GM18861 (cell line): ENCODE data around the gene PCDHGA4.
"Not testable (repeated sequence)": the region's sequence is repeated elsewhere in the genome, so short reads cannot be mapped to it uniquely, and the experiment has no call there.

Experiments used
- ATAC-seq: cut with Tn5 transposase; IDR thresholded peaks from one replicate; pipeline ENCODE4 v1.9.1; 2021; ENCODE audit not compliant: unreplicated experiment

PCDHGA4 gene

DNA sequence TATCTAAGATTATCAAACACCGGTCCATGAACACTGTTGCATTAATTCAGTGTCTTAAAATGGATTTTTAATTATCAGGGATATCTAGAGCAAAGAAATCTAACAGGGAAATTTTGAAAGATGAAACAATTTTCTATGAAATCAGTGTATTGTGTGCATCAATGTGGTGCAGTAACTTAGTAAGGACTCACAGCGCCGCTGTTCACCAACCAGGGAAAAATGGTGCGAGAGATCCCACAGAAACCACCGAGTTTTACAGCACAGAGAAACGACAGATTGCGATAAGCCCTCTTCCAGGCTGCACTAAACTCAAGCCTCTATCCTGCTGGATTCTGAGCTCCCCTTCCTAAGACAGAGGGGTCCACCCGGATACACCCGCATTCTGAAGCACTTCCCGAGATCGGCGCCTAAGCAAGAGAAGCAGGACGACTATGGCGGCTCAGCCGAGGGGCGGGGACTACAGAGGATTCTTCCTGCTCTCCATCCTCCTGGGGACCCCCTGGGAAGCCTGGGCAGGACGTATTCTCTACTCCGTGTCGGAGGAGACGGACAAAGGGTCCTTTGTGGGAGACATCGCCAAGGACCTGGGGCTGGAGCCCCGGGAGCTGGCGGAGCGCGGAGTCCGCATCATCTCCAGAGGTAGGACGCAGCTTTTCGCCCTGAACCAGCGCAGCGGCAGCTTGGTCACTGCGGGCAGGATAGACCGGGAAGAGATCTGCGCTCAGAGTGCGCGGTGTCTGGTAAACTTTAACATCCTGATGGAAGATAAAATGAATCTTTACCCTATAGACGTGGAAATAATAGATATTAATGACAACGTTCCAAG, 27.9 kb downstream of the PCDHGA4 start, which contains the start of gene PCDHGA7:
Gene PCDHGA7, plus strand, starts transcription at position 274 of the 826 bp plus-strand sequence. Its CDS starts 158 bp downstream, at position 432.
- no peak for ATAC-seq

DNA sequence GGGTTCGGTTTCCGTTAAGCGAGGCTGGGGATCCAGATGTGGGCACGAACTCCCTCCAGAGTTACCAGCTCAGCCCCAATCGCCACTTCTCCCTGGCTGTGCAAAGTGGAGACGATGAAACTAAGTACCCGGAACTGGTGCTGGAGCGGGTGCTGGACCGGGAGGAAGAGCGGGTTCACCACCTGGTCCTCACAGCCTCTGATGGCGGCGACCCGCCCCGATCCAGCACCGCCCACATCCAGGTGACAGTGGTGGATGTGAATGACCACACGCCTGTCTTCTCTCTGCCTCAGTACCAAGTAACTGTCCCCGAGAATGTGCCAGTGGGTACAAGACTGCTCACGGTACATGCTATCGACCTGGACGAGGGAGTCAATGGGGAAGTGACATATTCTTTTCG, 28.5 kb downstream of the PCDHGA4 start:
- no peak for ATAC-seq

DNA sequence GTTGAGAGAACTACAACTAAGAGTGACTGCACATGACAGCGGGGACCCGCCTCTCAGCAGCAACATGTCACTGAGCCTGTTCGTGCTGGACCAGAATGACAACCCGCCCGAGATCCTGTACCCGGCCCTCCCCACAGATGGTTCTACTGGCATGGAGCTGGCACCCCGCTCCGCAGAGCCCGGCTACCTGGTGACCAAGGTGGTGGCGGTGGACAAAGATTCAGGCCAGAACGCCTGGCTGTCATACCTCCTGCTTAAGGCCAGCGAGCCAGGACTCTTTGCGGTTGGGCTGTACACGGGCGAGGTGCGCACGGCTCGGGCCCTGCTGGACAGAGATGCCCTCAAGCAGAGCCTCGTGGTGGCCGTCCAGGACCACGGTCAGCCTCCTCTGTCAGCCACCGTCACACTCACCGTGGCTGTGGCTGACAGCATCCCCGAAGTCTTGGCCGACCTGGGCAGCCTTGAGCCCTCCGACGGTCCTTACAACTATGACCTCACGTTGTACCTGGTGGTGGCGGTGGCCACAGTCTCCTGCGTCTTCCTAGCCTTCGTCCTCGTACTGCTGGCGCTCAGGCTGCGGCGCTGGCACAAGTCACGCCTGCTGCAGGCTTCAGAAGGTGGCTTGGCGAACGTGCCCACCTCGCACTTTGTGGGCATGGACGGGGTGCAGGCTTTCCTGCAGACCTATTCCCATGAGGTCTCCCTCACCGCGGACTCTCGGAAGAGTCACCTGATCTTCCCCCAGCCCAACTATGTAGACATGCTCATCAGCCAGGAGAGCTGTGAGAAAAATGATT, 29.8 kb downstream of the PCDHGA4 start:
- ATAC-seq, result no peak

DNA sequence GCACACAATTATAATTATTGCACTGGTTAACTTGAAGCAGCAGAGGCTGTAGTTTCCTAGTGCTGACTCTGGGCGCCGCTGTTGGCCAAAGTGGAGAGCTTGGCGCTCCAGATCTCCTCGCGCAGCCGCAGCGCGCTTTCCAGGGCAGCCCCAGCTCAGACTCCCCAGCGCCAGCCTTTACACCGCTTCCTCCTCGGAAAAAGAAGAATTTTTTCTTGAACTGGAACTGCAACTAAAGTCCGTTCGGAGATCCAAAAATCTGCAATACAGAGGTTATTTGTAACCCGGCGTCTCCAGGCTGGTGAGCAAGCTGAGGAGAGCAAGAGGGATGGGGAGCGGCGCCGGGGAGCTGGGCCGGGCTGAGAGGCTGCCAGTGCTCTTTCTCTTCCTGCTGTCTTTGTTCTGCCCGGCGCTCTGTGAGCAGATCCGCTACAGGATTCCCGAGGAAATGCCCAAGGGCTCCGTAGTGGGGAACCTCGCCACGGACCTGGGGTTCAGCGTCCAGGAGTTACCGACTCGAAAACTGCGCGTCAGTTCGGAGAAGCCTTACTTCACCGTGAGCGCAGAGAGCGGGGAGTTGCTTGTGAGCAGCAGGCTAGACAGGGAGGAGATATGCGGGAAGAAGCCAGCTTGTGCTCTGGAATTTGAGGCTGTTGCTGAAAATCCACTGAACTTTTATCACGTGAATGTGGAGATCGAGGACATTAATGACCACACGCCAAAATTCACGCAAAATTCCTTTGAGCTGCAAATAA, 32.9 kb downstream of the PCDHGA4 start, which contains the start of gene PCDHGB4:
Gene PCDHGB4, plus strand, starts transcription at position 142 of the 755 bp plus-strand sequence. Its CDS starts 187 bp downstream, at position 329.
- not testable (repeated sequence) for ATAC-seq

DNA sequence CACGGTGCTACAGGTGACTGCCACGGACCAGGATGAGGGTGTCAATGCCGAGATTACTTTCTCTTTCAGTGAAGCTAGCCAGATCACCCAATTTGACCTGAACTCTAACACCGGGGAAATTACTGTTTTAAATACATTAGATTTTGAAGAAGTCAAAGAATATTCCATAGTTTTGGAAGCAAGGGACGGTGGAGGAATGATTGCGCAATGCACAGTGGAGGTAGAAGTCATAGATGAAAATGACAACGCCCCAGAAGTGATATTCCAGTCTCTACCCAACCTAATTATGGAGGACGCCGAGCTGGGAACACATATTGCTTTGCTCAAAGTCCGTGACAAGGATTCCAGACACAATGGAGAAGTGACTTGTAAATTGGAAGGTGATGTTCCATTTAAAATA, 33.8 kb downstream of the PCDHGA4 start:
- ATAC-seq, result no peak

DNA sequence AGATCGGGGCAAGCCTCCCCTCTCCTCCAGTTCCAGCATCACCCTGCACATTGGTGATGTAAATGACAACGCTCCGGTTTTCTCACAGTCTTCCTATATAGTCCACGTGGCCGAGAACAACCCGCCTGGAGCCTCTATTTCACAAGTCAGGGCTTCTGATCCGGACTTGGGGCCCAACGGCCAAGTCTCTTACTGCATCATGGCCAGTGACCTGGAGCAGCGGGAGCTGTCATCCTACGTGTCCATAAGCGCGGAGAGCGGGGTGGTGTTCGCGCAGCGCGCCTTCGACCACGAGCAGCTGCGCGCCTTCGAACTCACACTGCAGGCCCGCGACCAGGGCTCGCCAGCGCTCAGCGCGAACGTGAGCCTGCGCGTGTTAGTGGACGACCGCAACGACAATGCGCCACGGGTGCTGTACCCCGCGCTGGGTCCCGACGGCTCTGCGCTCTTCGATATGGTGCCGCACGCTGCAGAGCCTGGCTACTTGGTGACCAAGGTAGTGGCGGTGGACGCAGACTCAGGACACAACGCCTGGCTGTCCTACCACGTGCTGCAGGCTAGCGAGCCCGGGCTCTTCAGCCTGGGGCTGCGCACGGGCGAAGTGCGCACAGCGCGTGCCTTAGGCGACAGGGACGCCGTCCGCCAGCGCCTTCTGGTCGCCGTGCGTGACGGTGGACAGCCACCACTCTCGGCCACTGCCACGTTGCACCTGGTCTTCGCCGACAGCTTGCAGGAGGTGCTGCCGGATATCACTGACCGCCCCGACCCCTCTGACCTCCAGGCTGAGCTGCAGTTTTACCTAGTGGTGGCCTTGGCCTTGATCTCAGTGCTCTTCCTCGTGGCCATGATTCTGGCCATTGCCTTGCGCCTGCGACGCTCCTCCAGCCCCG, 34.6 kb downstream of the PCDHGA4 start:
- no peak for ATAC-seq

DNA sequence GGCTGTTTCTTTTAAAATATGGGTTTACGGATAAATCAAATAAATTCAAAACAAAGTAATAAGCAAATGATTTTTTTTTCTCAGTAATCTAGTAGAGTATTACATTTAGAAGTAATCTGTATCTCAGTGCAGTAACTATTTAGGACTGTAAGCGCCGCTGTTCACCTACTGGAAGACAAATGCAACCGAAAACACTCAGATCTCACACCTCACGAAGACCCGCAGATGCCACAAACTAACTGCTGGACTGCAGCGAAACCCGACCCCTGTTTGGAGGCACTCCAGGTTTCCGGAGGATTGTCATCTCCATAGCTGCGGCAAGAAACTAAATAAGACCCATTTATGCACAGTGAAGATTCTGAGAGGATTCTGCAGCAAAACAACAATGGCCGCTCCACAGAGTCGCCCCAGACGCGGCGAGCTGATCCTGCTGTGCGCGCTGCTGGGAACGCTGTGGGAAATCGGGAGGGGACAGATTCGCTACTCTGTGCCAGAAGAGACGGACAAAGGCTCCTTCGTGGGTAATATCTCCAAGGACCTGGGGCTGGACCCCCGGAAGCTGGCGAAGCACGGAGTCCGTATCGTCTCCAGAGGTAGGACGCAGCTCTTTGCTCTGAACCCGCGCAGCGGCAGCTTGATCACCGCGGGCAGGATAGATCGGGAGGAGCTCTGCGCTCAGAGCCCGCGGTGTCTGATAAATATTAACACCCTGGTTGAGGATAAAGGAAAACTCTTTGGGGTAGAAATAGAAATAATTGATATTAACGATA, 37.8 kb downstream of the PCDHGA4 start, which contains the start of gene PCDHGA8:
Gene PCDHGA8, plus strand, starts transcription at position 205 of the 770 bp plus-strand sequence. Its CDS starts 181 bp downstream, at position 386.
- no peak for ATAC-seq

DNA sequence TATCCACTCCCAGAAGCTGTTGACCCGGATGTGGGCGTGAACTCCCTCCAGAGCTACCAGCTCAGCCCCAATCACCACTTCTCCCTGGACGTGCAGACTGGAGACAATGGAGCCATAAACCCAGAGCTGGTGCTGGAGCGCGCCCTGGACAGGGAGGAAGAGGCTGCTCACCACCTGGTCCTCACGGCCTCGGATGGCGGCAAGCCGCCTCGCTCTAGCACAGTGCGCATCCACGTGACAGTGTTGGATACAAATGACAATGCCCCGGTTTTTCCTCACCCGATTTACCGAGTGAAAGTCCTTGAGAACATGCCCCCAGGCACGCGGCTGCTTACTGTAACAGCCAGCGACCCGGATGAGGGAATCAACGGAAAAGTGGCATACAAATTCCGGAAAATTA, 38.4 kb downstream of the PCDHGA4 start:
- ATAC-seq, result no peak

DNA sequence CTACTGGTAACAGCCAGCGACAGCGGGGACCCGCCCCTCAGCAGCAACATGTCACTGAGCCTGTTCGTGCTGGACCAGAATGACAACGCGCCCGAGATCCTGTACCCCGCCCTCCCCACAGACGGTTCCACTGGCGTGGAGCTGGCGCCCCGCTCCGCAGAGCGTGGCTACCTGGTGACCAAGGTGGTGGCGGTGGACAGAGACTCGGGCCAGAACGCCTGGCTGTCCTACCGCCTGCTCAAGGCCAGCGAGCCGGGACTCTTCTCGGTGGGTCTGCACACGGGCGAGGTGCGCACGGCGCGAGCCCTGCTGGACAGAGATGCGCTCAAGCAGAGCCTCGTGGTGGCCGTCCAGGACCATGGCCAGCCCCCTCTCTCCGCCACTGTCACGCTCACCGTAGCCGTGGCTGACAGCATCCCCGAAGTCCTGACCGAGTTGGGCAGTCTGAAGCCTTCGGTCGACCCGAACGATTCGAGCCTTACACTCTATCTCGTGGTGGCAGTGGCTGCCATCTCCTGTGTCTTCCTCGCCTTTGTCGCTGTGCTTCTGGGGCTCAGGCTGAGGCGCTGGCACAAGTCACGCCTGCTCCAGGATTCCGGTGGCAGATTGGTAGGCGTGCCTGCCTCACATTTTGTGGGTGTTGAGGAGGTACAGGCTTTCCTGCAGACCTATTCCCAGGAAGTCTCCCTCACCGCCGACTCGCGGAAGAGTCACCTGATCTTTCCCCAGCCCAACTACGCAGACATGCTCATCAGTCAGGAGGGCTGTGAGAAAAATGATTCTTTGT, 39.8 kb downstream of the PCDHGA4 start:
- ATAC-seq, result not testable (repeated sequence)

DNA sequence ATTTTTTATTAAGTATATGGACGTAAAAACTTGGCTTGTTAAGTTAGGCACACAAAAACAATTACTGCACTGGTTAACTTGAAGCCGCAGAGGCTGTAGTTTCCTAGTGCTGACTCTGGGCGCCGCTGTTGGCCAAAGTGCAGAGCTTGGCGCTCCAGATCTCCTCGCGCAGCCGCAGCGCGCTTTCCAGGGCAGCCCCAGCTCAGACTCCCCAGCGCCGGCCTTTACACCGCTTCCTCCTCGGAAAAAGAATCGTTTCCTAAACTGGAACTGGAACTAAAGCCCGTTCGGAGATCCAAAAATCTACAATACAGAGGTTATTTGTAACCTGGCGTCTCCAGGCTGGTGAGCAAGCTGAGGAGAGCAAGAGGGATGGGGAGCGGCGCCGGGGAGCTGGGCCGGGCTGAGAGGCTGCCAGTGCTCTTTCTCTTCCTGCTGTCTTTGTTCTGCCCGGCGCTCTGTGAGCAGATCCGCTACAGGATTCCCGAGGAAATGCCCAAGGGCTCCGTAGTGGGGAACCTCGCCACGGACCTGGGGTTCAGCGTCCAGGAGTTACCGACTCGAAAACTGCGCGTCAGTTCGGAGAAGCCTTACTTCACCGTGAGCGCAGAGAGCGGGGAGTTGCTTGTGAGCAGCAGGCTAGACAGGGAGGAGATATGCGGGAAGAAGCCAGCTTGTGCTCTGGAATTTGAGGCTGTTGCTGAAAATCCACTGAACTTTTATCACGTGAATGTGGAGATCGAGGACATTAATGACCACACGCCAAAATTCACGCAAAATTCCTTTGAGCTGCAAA, 43.1 kb downstream of the PCDHGA4 start, which contains the start of gene PCDHGB5:
Gene PCDHGB5, plus strand, starts transcription at position 192 of the 796 bp plus-strand sequence. Its CDS starts 181 bp downstream, at position 373.
- ATAC-seq, result not testable (repeated sequence)

DNA sequence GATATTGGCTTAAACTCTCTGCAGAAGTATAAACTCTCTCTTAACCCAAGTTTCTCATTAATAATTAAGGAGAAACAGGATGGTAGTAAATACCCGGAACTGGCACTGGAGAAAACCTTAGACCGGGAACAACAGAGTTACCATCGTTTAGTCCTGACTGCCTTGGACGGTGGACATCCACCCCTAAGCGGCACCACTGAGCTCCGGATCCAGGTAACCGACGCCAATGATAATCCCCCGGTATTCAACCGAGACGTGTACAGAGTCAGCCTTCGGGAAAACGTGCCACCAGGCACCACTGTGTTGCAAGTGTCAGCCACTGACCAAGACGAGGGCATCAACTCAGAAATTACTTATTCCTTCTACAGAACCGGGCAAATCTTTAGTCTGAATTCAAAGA, 43.8 kb downstream of the PCDHGA4 start:
- ATAC-seq, result no peak

DNA sequence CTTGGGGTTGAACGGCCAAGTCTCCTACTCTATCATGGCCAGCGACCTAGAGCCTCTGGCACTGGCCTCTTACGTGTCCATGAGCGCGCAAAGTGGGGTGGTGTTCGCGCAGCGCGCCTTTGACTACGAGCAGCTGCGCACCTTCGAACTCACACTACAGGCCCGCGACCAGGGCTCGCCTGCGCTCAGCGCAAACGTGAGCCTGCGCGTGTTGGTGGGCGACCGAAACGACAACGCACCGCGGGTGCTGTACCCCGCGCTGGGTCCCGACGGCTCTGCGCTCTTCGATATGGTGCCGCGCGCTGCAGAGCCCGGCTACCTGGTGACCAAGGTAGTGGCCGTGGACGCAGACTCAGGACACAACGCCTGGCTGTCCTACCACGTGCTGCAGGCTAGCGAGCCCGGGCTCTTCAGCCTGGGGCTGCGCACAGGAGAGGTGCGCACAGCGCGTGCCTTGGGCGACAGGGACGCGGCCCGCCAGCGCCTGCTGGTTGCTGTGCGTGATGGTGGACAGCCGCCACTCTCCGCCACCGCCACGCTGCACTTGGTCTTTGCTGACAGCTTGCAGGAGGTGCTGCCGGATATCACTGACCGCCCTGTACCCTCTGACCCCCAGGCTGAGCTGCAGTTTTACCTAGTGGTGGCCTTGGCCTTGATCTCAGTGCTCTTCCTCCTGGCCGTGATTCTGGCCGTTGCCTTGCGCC, 44.9 kb downstream of the PCDHGA4 start:
- ATAC-seq, result no peak

DNA sequence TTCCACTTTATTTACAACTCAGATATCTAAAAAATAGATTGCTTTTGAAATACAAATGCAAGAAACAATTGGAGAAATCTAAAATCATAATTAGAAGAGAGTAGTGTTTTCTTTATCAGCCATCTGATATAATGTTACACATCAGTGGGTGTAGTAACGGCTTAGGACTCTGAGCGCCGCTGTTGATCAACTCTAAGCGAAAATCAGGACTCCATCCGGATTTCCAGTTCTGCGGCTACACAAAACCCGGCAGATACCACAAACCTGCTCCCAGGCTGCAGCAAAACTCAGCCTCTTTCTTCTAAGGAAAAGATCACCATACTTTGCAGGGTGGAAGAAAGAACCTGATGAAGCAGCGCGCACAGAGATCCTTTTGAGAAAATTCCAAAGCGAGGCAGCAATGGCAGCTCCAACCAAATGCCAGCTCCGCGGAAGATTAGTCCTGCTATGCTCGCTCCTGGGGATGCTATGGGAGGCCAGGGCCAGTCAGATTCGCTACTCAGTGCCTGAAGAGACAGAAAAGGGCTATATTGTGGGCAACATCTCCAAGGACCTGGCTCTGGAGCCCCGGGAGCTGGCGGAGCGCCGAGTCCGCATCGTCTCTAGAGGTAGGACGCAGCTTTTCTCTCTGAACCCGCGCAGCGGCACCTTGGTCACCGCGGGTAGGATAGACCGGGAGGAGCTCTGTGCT, 47.9 kb downstream of the PCDHGA4 start, which contains the start of gene PCDHGA9:
Gene PCDHGA9, plus strand, starts transcription at position 226 of the 691 bp plus-strand sequence. Its CDS starts 175 bp downstream, at position 401.
- ATAC-seq, result no peak

DNA sequence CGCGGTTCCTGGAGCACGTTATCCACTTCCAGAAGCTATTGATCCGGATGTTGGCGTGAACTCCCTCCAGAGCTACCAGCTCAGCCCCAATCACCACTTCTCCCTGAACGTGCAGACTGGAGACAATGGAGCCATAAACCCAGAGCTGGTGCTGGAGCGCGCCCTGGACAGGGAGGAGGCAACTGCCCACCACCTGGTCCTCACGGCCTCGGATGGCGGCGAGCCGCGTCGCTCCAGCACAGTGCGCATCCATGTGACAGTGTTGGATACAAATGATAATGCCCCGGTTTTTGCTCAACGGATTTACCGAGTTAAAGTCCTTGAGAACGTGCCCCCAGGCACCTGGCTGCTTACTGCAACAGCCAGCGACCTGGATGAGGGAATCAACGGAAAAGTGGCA, 48.6 kb downstream of the PCDHGA4 start:
- ATAC-seq, result no peak
